Retina (tissue), 1 donor: ENCODE data around the gene SH2D4B.

ENCODE experiments used
- DNase-seq: peaks from one replicate; pipeline ENCODE4 v3.0.0-alpha.2; 2016

SH2D4B gene

GRCh38 chr10:80648106-80648505, 110.4 kb downstream of the SH2D4B start:
- no peak for DNase-seq

GRCh38 chr10:80649183-80649582, 111.5 kb downstream of the SH2D4B start:
- DNase-seq = no peak

GRCh38 chr10:80655898-80656297, 118.2 kb downstream of the SH2D4B start:
- no peak for DNase-seq

GRCh38 chr10:80658068-80658467, 120.4 kb downstream of the SH2D4B start:
- no peak for DNase-seq

GRCh38 chr10:80659289-80659688, 121.6 kb downstream of the SH2D4B start:
- DNase-seq = no peak

GRCh38 chr10:80660266-80660665, 122.6 kb downstream of the SH2D4B start:
- DNase-seq = no peak

- no peak for DNase-seq
Observed at GRCh38 chr10:80660736-80661135, 123.0 kb downstream of the SH2D4B start.

GRCh38 chr10:80661526-80661925, 123.8 kb downstream of the SH2D4B start:
- DNase-seq = no peak

- DNase-seq = peak; percentile 94
Observed at GRCh38 chr10:80662429-80663261, 124.9 kb downstream of the SH2D4B start.

GRCh38 chr10:80664071-80664680, 126.5 kb downstream of the SH2D4B start:
- DNase-seq = peak; percentile 80

GRCh38 chr10:80669485-80669884, 131.8 kb downstream of the SH2D4B start:
- DNase-seq = no peak

GRCh38 chr10:80670774-80671173, 133.1 kb downstream of the SH2D4B start:
- DNase-seq = no peak

- DNase-seq = no peak
Observed at GRCh38 chr10:80671847-80672246, 134.1 kb downstream of the SH2D4B start.

GRCh38 chr10:80672613-80673012, 134.9 kb downstream of the SH2D4B start:
- no peak for DNase-seq

- no peak for DNase-seq
Observed at GRCh38 chr10:80674809-80675208, 137.1 kb downstream of the SH2D4B start.

- DNase-seq = no peak
Observed at GRCh38 chr10:80681142-80681541, 143.4 kb downstream of the SH2D4B start.

GRCh38 chr10:80684259-80684658, 146.6 kb downstream of the SH2D4B start:
- no peak for DNase-seq

- DNase-seq = no peak
Observed at GRCh38 chr10:80685355-80685754, 147.7 kb downstream of the SH2D4B start.

- DNase-seq = no peak
Observed at GRCh38 chr10:80686734-80687475, 149.2 kb downstream of the SH2D4B start.

GRCh38 chr10:80687476-80687789, 149.7 kb downstream of the SH2D4B start:
- DNase-seq = no peak

- DNase-seq = no peak
Observed at GRCh38 chr10:80690434-80690833, 152.7 kb downstream of the SH2D4B start.

GRCh38 chr10:80691441-80691840, 153.7 kb downstream of the SH2D4B start:
- no peak for DNase-seq

GRCh38 chr10:80693565-80693964, 155.9 kb downstream of the SH2D4B start:
- no peak for DNase-seq

- no peak for DNase-seq
Observed at GRCh38 chr10:80694930-80695329, 157.2 kb downstream of the SH2D4B start.
